ENCODE results near the gene MCRIP2. TPM values are rescaled to one million over a fixed set of nuclear protein-coding genes. Genes with fewer than 3 reads are reported as not detected.
A peak's percentile ranks its signal among the peaks of the same experiment; 100 is the strongest.

The MCRIP2 gene
- total RNA-seq, 1 donor from 2014 or later: 15.5 TPM

GRCh38 chr16:610513-611381, 30.9 kb upstream of the MCRIP2 start:
- DNase-seq (ENCODE audit: low spot score) (peak; percentile 70), ATAC-seq (peak; percentile 81)
- intact Hi-C loops (cut with DNase I): no loop called here

- intact Hi-C loops (cut with DNase I): no loop called here
- DNase-seq (ENCODE audit: low spot score): no peak
- ATAC-seq: no peak
Measured at GRCh38 chr16:615122-615521, 26.5 kb upstream of the MCRIP2 start.

GRCh38 chr16:616733-617586, 24.7 kb upstream of the MCRIP2 start:
- peak; percentile 17 for ATAC-seq
- no peak for DNase-seq (ENCODE audit: low spot score)
- intact Hi-C loops (cut with DNase I): no loop called here

- intact Hi-C loops (cut with DNase I): no loop called here
- DNase-seq (ENCODE audit: low spot score) (no peak), ATAC-seq (no peak)
Measured at GRCh38 chr16:617855-618254, 23.8 kb upstream of the MCRIP2 start.

- intact Hi-C loops (cut with DNase I): no loop called here
- DNase-seq (ENCODE audit: low spot score): no peak
- no peak for ATAC-seq
Measured at GRCh38 chr16:619476-620100, 22.0 kb upstream of the MCRIP2 start.

- DNase-seq (ENCODE audit: low spot score): no peak
- intact Hi-C loops (cut with DNase I): no loop called here
- no peak for ATAC-seq
Measured at GRCh38 chr16:620700-621525, 20.7 kb upstream of the MCRIP2 start.

- DNase-seq (ENCODE audit: low spot score) (no peak), ATAC-seq (no peak)
- intact Hi-C loops (cut with DNase I): no loop called here
Measured at GRCh38 chr16:621526-622105, 20.0 kb upstream of the MCRIP2 start.

- ATAC-seq (no peak), DNase-seq (ENCODE audit: low spot score) (no peak)
- intact Hi-C loops (cut with DNase I): no loop called here
Measured at GRCh38 chr16:622920-623280, 18.7 kb upstream of the MCRIP2 start.

GRCh38 chr16:624526-625070, 17.0 kb upstream of the MCRIP2 start:
- DNase-seq (ENCODE audit: low spot score) (no peak), ATAC-seq (no peak)
- intact Hi-C loops (cut with DNase I): no loop called here

- DNase-seq (ENCODE audit: low spot score) (no peak), ATAC-seq (no peak)
- intact Hi-C loops (cut with DNase I): no loop called here
Measured at GRCh38 chr16:625117-625976, 16.3 kb upstream of the MCRIP2 start.

- DNase-seq (ENCODE audit: low spot score) (no peak), ATAC-seq (no peak)
- intact Hi-C loops (cut with DNase I): no loop called here
Measured at GRCh38 chr16:625977-626765, 15.5 kb upstream of the MCRIP2 start.

- ATAC-seq (no peak), DNase-seq (ENCODE audit: low spot score) (no peak)
- intact Hi-C loops (cut with DNase I): no loop called here
Measured at GRCh38 chr16:626787-627453, 14.7 kb upstream of the MCRIP2 start.

- DNase-seq (ENCODE audit: low spot score): peak; percentile 71
- ATAC-seq: no peak
- intact Hi-C loops (cut with DNase I): no loop called here
Measured at GRCh38 chr16:627454-628239, 14.0 kb upstream of the MCRIP2 start.

GRCh38 chr16:628321-629061, 13.1 kb upstream of the MCRIP2 start:
- intact Hi-C loops (cut with DNase I): no loop called here
- ATAC-seq: peak; percentile 3
- DNase-seq (ENCODE audit: low spot score): peak; percentile 62

Data from sciatic nerve (tissue), 2 donors.